HCT116 (cell line): ENCODE results near the gene ABHD12B. TPM values are rescaled to one million over a fixed set of nuclear protein-coding genes. Genes with fewer than 3 reads are reported as not detected.

ENCODE experiments used
- ATAC-seq: fragments of 200-7000 bp; cut with Tn5 transposase; 2 replicates; pipeline ENCODE4 v1.9.1; 2020; ENCODE audit warnings: mild to moderate bottlenecking, moderate library complexity
- BruUV-seq: library from RNA; stranded (reverse); fragments of 400-500 nt; replicated peaks from 2 replicates; lab custom pipeline; 2021; lab: Mats Ljungman, UMichigan
- CTCF ChIA-PET: fragments of 300-600 bp; sonication (Branson Sonifier 250); formaldehyde crosslinking; loops from one replicate; lab custom pipeline; 2021; ENCODE audit warnings: antibody characterized with exemption; lab: Charles Lee
- POLR2A ChIA-PET: fragments of 300-600, 350-600 bp; sonication (Branson Sonifier 250); formaldehyde crosslinking; loops from one replicate; lab custom pipeline; 2021; ENCODE audit warnings: antibody characterized with exemption; lab: Charles Lee
- RAD21 ChIA-PET, 2 experiments: fragments of 300-600 bp; sonication (Branson Sonifier 250); formaldehyde crosslinking; loops; one replicate each; lab custom pipeline; 2023; ENCODE audit warnings: low total read pairs in 2 of 2; ENCODE audit not compliant: uncharacterized antibody in 2 of 2, unreplicated experiment in 2 of 2, low non-redundant PET in 1 of 2; lab: Charles Lee
- DNase-seq: peaks from one replicate; pipeline ENCODE4 v3.0.0-alpha.2; 2010; ENCODE audit warnings: low read depth, low spot score
- H2AFZ ChIP-seq: fragments of 200-600 bp; shearing (Covaris generic), sonication (generic); 2 replicates; pipeline ENCODE4 v1.6.1; 2017; ENCODE audit warnings: low read depth, mixed run types, mixed read lengths, antibody characterized with exemption, low read length; ENCODE audit not compliant: poor library complexity, severe bottlenecking
- H3K27ac ChIP-seq: 2 replicates; pipeline ENCODE4 v1.5.1; 2012; ENCODE audit warnings: low read depth, low read length
- H3K27me3 ChIP-seq: fragments of 200-600 bp; sonication (generic); 2 replicates; pipeline ENCODE4 v1.6.1; 2016; ENCODE audit warnings: mixed run types, low read length, mixed read lengths; ENCODE audit not compliant: insufficient read depth
- H3K36me3 ChIP-seq, 2 experiments: fragments of 200-500 bp in 1 of 2; fragments of 200-600 bp in 1 of 2; sonication (Bioruptor generic) in 1 of 2; sonication (generic) in 1 of 2; 2 replicates each; pipeline versions ENCODE4 v1.5.1 to v1.6.1; 2014 to 2016; ENCODE audit warnings: low read length in 2 of 2, inconsistent platforms in 1 of 2, mixed read lengths in 1 of 2, mixed run types in 1 of 2; ENCODE audit not compliant: insufficient read depth in 2 of 2, control insufficient read depth in 1 of 2
- H3K4me1 ChIP-seq, 2 experiments: fragments of 200-600 bp in 1 of 2; sonication (generic) in 1 of 2; 2 replicates each; pipeline versions ENCODE4 v1.5.1 to v1.6.1; 2012 to 2017; ENCODE audit warnings: low read length in 2 of 2, inconsistent platforms in 1 of 2, mild to moderate bottlenecking in 1 of 2, mixed read lengths in 1 of 2, mixed run types in 1 of 2, moderate library complexity in 1 of 2; ENCODE audit not compliant: insufficient read depth in 2 of 2, control insufficient read depth in 1 of 2
- H3K4me2 ChIP-seq: fragments of 200-600 bp; sonication (generic); 2 replicates; pipeline ENCODE4 v1.6.1; 2017; ENCODE audit warnings: mixed run types, low read length, mixed read lengths
- H3K4me3 ChIP-seq, 2 experiments: fragments of 200-600 bp in 1 of 2; sonication (generic) in 1 of 2; replicated peaks in 1 of 2; 2 replicates each; pipeline ENCODE4 v1.5.1; 2011 to 2016; ENCODE audit warnings: low read length in 2 of 2, control low read depth in 1 of 2, low read depth in 1 of 2, mild to moderate bottlenecking in 1 of 2, mixed read lengths in 1 of 2, mixed run types in 1 of 2
- H3K79me2 ChIP-seq: fragments of 200-600 bp; sonication (generic); 2 replicates; pipeline ENCODE4 v1.6.1; 2017; ENCODE audit warnings: mild to moderate bottlenecking, mixed run types, low read length, moderate library complexity, mixed read lengths; ENCODE audit not compliant: insufficient read depth
- H3K9ac ChIP-seq: fragments of 200-600 bp; sonication (generic); 2 replicates; pipeline ENCODE4 v1.6.1; 2016; ENCODE audit warnings: low read length, mixed read lengths
- H3K9me2 ChIP-seq: fragments of 200-600 bp; sonication (generic), shearing (Covaris generic); 2 replicates; pipeline ENCODE4 v1.6.1; 2017; ENCODE audit warnings: mixed run types, mild to moderate bottlenecking, moderate library complexity; ENCODE audit not compliant: insufficient read depth
- H3K9me3 ChIP-seq, 2 experiments: fragments of 200-500 bp in 1 of 2; fragments of 200-600 bp in 1 of 2; sonication (Bioruptor generic) in 1 of 2; sonication (generic) in 1 of 2; 2 replicates each; pipeline ENCODE4 v1.6.1; 2014 to 2017; ENCODE audit warnings: low read length in 2 of 2, mixed read lengths in 2 of 2, inconsistent platforms in 1 of 2, low read depth in 1 of 2, mild to moderate bottlenecking in 1 of 2, mixed run types in 1 of 2, moderate library complexity in 1 of 2; ENCODE audit not compliant: control insufficient read depth in 1 of 2, insufficient read depth in 1 of 2
- H4K20me1 ChIP-seq: fragments of 200-600 bp; sonication (generic), shearing (Covaris generic); 2 replicates; pipeline ENCODE4 v1.6.1; 2017; ENCODE audit warnings: mixed run types, mild to moderate bottlenecking, moderate library complexity; ENCODE audit not compliant: insufficient read depth
- ATF3 ChIP-seq: IDR thresholded peaks from 2 replicates; pipeline ENCODE4 v1.6.1; 2012
- CBX3 ChIP-seq: IDR thresholded peaks from 2 replicates; pipeline ENCODE4 v1.6.1; 2012; ENCODE audit warnings: low read depth
- CTCF ChIP-seq, 3 experiments: fragments of 200-600 bp in 1 of 3; sonication (generic) in 1 of 3; IDR thresholded peaks in 2 of 3; conservative IDR thresholded peaks in 1 of 3; 2 replicates each; pipeline ENCODE4 v1.5.1; 2012 to 2017; ENCODE audit warnings: low read depth in 2 of 3, low read length in 2 of 3, antibody characterized with exemption in 1 of 3, borderline replicate concordance in 1 of 3, control low read depth in 1 of 3, mild to moderate bottlenecking in 1 of 3, mixed read lengths in 1 of 3, mixed run types in 1 of 3, moderate library complexity in 1 of 3; ENCODE audit not compliant: insufficient read depth in 1 of 3
- EGR1 ChIP-seq: IDR thresholded peaks from 2 replicates; pipeline ENCODE4 v1.6.1; 2012; ENCODE audit warnings: low read depth
- EZH2 ChIP-seq: fragments of 200-600 bp; sonication (generic); IDR thresholded peaks from 2 replicates; pipeline ENCODE4 v1.6.1; 2017; ENCODE audit warnings: antibody characterized with exemption, mixed run types
- EZH2phosphoT487 ChIP-seq: fragments of 200-600 bp; IDR thresholded peaks from 2 replicates; pipeline ENCODE4 v1.6.1; 2018; ENCODE audit warnings: antibody characterized with exemption, borderline replicate concordance
- JUND ChIP-seq: IDR thresholded peaks from 2 replicates; pipeline ENCODE4 v1.6.1; 2012
- POLR2A ChIP-seq: IDR thresholded peaks from 2 replicates; pipeline ENCODE4 v1.7.0; 2011; ENCODE audit warnings: borderline replicate concordance; ENCODE audit not compliant: insufficient read depth, insufficient read length; ENCODE audit errors: extremely low read depth
- POLR2AphosphoS5 ChIP-seq: IDR thresholded peaks from 2 replicates; pipeline ENCODE4 v1.6.1; 2011; ENCODE audit warnings: mild to moderate bottlenecking, low read depth, low read length, moderate library complexity
- REST ChIP-seq: IDR thresholded peaks from 2 replicates; pipeline ENCODE4 v1.6.1; 2012; ENCODE audit warnings: low read depth
- SIN3A ChIP-seq: IDR thresholded peaks from 2 replicates; pipeline ENCODE4 v1.6.1; 2012; ENCODE audit warnings: low read depth
- SP1 ChIP-seq: IDR thresholded peaks from 2 replicates; pipeline ENCODE4 v1.6.1; 2012; ENCODE audit warnings: low read depth
- SRF ChIP-seq: IDR thresholded peaks from 2 replicates; pipeline ENCODE4 v1.6.1; 2012; ENCODE audit warnings: low read depth
- TCF7L2 ChIP-seq: IDR thresholded peaks from 2 replicates; pipeline ENCODE4 v1.7.0; 2011; ENCODE audit warnings: borderline replicate concordance, inconsistent platforms; ENCODE audit not compliant: insufficient read depth, insufficient read length; ENCODE audit errors: extremely low read depth
- YY1 ChIP-seq: IDR thresholded peaks from 2 replicates; pipeline ENCODE4 v1.6.1; 2011; ENCODE audit warnings: low read length, low read depth, moderate library complexity, mild to moderate bottlenecking; ENCODE audit not compliant: insufficient replicate concordance; ENCODE audit errors: extremely low read depth
- ZBTB33 ChIP-seq: IDR thresholded peaks from 2 replicates; pipeline ENCODE4 v1.6.1; 2011; ENCODE audit warnings: mild to moderate bottlenecking, low read length, moderate library complexity; ENCODE audit not compliant: insufficient replicate concordance; ENCODE audit errors: extremely low read depth
- ZFX ChIP-seq: fragments of 450-650 bp; IDR thresholded peaks from 2 replicates; pipeline ENCODE4 v1.6.1; 2017
- intact Hi-C: fragments of 100-400 bp; cut with micrococcal nuclease; formaldehyde crosslinking; loops from 2 replicates; pipeline ENCODE4 v1.10.0; 2022
- total RNA-seq: library from RNA; stranded (reverse); gene quantifications from one replicate; pipeline ENCODE4 v1.2.1, GENCODE V29; 2021; ENCODE audit not compliant: unreplicated experiment

ABHD12B gene
- total RNA-seq, 1 experiment from 2014 or later, result 0.74 TPM

- intact Hi-C loops, result no loop called here
- Histone ChIP-seq H2AFZ (peak overlapping the region; percentile 47), H3K4me1 (peaks cover 3 to 12% of the 10 kb centered on the region in 2 experiments; a peak in 3 of 4 replicates), H3K79me2 (peaks cover 44% of the 10 kb centered on the region), H3K4me3 (peak overlapping the region; percentile 77 to 95), H3K36me3 (peaks cover 5 to 15% of the 10 kb centered on the region in 2 experiments; a peak in 3 of 4 replicates), H3K4me2 (peak overlapping the region; percentile 87), H4K20me1 (peaks cover 7% of the 10 kb centered on the region), H3K27me3 (no peaks in the 10 kb centered on the region), H3K9me3 (no peaks in the 10 kb centered on the region), H3K9ac (peak overlapping the region; percentile 97), H3K9me2 (no peaks in the 10 kb centered on the region), H3K27ac (peak overlapping the region; percentile 95)
- DNase-seq (peak; percentile 48), ATAC-seq (peak; percentile 69)
- TSS peak; percentile 84 for BruUV-seq
- TF ChIP-seq EZH2phosphoT487 (no peak), CTCF (IDR thresholded peaks at IDR 0.05 in 2 of 3, conservative IDR thresholded peaks at IDR 0.05 in 1 of 3; ENCODE audit: borderline replicate concordance in 1 of 3, insufficient read depth in 1 of 3, low read depth in 2 of 3, low read length in 2 of 3) (no peak), SIN3A (peak; percentile 52), TCF7L2 (no peak), ZFX (no peak), ATF3 (no peak), SRF (no peak), JUND (no peak), EGR1 (peak; percentile 40; the same call in 1 of the 2 replicates), YY1 (no peak), ZBTB33 (no peak), SP1 (no peak; the same call in 1 of the 2 replicates), CBX3 (0 out of 2 replicates have a peak, but pooled peaks have one; percentile 14), POLR2AphosphoS5 (no peak), EZH2 (no peak), REST (no peak), POLR2A (no peak)
- POLR2A ChIA-PET, result interaction anchor here (1.1 to 2.6 kb wide), 4 partner anchors 8 to 20 kb away, joined by 3 to 11 read pairs (median 10); no protein-coding TSS in a partner anchor
- RAD21 ChIA-PET, result no interaction called here
- CTCF ChIA-PET, result interaction anchor here (2.1 kb wide), 1 partner anchor 10 kb away, joined by 10 read pairs; no protein-coding TSS in a partner anchor
These were observed 73.0 kb downstream of the ABHD12B start for GRCh38 chr14:50944647-50945413.
